ENCODE data around the gene ELFN1. TPM values are rescaled to one million over a fixed set of nuclear protein-coding genes. Genes with fewer than 3 reads are reported as not detected.

Gene ELFN1
- total RNA-seq, 2 experiments from 2014 or later = 0.10 to 0.12 TPM

DNA sequence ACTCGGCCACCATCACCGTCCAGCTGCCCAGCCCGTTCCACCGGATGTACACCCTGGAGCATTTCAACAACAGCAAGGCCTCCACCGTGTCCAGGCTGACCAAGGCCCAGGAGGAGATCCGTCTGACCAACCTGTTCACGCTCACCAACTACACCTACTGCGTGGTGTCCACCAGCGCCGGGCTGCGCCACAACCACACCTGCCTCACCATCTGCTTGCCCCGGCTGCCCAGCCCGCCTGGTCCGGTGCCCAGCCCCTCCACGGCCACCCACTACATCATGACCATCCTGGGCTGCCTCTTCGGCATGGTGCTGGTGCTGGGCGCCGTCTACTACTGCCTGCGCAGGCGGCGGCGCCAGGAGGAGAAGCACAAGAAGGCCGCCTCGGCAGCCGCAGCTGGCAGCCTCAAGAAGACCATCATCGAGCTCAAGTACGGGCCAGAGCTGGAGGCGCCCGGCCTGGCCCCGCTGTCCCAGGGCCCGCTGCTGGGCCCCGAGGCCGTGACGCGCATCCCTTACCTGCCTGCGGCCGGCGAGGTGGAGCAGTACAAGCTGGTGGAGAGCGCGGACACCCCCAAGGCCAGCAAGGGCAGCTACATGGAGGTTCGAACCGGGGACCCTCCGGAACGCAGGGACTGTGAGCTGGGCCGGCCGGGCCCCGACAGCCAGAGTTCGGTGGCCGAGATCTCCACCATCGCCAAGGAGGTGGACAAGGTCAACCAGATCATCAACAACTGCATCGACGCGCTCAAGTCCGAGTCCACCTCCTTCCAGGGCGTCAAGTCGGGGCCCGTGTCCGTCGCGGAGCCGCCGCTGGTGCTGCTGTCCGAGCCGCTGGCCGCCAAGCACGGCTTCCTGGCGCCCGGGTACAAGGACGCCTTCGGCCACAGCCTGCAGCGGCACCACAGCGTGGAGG lies 75.8 kb downstream of the ELFN1 start:
- POLR2A ChIA-PET = no interaction called here
- H3K36me3 Mint-ChIP-seq = no peaks in the 10 kb centered on the region
- peaks cover 13% of the 10 kb centered on the region for H3K4me1 Mint-ChIP-seq (ENCODE audit: low read depth)
- peaks cover 4% of the 10 kb centered on the region for H3K27me3 Mint-ChIP-seq
- no peak overlapping the region for H3K27ac Mint-ChIP-seq
- H3K4me3 Mint-ChIP-seq = no peak overlapping the region
- no peak for DNase-seq
- intact Hi-C loops (cut with micrococcal nuclease) = no loop called here
- CTCF ChIA-PET = no interaction called here
- H3K9me3 Mint-ChIP-seq = no peaks in the 10 kb centered on the region

DNA sequence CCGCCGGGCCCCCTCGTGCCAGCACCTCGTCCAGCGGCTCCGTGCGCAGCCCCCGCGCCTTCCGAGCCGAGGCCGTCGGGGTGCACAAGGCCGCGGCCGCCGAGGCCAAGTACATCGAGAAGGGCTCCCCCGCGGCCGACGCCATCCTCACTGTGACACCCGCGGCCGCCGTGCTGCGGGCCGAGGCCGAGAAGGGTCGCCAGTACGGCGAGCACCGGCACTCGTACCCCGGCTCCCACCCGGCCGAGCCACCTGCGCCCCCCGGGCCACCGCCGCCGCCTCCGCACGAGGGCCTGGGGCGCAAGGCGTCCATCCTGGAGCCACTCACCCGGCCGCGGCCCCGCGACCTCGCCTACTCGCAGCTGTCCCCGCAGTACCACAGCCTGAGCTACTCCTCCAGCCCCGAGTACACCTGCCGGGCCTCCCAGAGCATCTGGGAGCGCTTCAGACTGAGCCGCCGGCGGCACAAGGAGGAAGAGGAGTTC lies 76.5 kb downstream of the ELFN1 start:
- Mint-ChIP-seq H3K27ac (no peak overlapping the region), H3K36me3 (no peaks in the 10 kb centered on the region), H3K9me3 (no peaks in the 10 kb centered on the region), H3K4me3 (no peak overlapping the region), H3K4me1 (ENCODE audit: low read depth) (peaks cover 11% of the 10 kb centered on the region), H3K27me3 (peaks cover 4% of the 10 kb centered on the region)
- DNase-seq = no peak
- ChIA-PET POLR2A (no interaction called here), CTCF (no interaction called here)
- intact Hi-C loops (cut with micrococcal nuclease) = no loop called here

DNA sequence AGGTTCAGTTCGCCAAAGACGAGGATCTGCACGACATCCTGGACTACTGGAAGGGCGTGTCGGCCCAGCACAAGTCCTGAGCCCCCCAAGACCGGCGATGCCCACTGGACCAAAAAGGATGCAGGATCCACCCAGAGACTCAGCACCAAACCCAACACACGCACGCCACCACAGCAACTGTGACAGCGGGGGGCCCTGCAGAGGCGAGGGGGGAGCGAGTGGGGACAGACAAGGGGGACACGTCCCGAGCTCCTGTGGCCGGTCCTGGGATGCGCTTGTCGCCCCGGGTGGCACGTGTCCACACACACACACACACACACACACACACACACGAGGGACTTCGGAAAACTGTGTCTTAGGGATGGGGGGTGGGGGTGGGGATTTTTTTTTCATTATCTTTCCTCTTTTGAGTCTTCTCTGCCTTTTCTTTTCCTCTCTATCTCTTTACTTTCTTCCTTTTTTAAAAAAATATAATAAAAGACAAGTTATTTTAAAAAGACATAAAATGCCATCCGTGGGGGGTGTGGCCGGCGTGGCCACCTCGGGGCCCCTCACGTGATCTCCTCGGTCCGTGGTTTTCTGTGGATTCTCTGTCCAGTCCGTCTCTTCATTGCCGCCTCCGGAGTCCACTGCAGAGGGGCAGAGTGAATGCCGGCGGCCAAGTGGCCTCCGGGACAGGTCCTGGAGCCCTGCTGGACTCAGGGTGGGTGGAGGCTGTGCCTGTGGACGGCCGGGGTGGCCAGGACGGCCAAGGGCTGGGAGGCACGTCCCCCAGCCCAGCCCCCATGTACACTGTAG lies 77.1 kb downstream of the ELFN1 start:
- Mint-ChIP-seq H3K4me3 (no peak overlapping the region), H3K27me3 (peaks cover 4% of the 10 kb centered on the region), H3K36me3 (no peaks in the 10 kb centered on the region), H3K27ac (no peak overlapping the region), H3K4me1 (ENCODE audit: low read depth) (peaks cover 5% of the 10 kb centered on the region), H3K9me3 (no peaks in the 10 kb centered on the region)
- intact Hi-C loops (cut with micrococcal nuclease) = no loop called here
- ChIA-PET CTCF (no interaction called here), POLR2A (no interaction called here)
- no peak for DNase-seq

DNA sequence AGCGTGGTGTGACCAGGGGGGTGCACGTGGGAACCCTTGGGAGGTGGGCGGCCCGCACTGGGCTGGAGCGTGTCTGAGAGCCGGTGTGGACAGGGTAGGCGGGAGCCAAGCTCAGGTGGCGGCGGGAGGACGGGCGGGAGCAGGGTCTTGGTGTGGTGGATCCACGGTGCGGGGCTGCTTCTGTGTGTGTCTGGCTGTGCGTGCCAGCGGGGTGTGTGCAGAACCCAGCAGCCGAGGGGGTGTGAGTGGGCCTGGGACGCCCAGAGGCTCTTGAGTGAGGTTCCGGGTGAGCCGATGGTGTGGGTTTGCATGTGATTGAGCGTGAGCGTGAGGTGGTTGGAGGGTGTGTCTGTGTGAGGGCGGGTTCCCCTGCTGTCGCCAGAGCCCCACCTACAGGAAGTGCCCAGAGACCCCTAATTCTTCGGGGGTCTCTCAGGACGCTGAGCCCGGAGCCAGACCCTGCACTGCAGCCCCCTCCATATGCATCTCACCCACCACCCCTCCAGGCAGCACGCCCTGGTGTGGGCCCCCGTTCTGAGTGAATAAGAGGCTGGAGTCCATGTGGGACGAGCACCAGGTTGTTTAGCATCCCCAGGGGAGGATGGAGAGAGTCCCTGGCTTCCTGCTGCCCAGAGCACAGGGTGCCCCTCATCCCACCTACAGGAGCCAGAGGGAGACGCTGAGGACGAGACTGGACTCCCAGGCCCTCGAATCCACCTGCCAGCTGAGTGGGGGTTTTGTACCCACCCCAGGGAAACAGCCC lies 78.2 kb downstream of the ELFN1 start:
- Mint-ChIP-seq H3K36me3 (no peaks in the 10 kb centered on the region), H3K4me3 (no peak overlapping the region), H3K27me3 (peaks cover 4% of the 10 kb centered on the region), H3K9me3 (no peaks in the 10 kb centered on the region), H3K4me1 (ENCODE audit: low read depth) (no peaks in the 10 kb centered on the region), H3K27ac (no peak overlapping the region)
- intact Hi-C loops (cut with micrococcal nuclease) = no loop called here
- DNase-seq = no peak
- ChIA-PET CTCF (no interaction called here), POLR2A (no interaction called here)

DNA sequence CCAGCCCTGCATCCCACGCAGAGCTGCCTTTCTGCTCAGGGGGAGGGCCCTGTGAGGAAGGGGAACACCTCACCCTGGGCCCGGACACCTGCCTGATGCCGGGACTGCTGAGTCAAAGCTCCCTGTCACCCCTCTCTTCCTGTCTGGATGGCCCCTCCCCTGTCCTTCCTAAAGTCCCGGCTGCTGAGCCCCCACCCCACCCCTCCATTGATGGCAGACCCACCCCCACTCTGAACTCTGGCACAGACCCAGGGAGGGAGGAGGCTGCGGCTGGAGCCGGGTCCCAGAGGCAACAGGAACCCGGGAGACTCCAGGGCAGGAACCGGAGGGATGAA lies 78.7 kb downstream of the ELFN1 start:
- H3K36me3 Mint-ChIP-seq = no peaks in the 10 kb centered on the region
- ChIA-PET POLR2A (no interaction called here), CTCF (no interaction called here)
- no peak overlapping the region for H3K27ac Mint-ChIP-seq
- no peaks in the 10 kb centered on the region for H3K4me1 Mint-ChIP-seq (ENCODE audit: low read depth)
- no peak for DNase-seq
- peaks cover 4% of the 10 kb centered on the region for H3K27me3 Mint-ChIP-seq
- H3K4me3 Mint-ChIP-seq = no peak overlapping the region
- intact Hi-C loops (cut with micrococcal nuclease) = no loop called here
- H3K9me3 Mint-ChIP-seq = no peaks in the 10 kb centered on the region

DNA sequence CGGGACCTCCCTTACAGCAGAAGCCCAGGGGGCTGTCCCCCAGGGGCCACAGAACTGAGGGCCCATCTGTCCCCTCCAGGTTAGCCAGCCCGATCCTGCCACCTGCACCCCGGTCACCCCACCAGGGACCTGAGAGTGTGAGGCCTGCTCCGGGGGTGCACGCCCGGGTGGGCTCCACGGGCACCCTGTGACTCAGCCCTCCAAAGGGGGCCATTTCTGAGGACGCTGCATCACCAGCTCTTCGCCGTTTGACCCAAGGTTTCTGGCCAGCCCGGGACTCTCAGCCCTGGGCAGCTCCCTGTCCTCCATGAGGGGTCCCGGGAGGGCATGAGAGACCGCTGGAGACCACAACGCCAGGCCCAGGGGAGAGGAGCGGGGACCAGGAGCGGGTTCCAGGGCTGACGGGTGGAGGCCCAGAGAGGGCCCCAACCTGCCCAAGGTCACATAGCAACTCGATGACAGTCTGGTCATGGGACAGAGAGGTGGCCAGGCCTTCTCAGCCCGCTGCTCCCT lies 79.3 kb downstream of the ELFN1 start:
- intact Hi-C loops (cut with micrococcal nuclease) = no loop called here
- no peaks in the 10 kb centered on the region for H3K9me3 Mint-ChIP-seq
- no peaks in the 10 kb centered on the region for H3K36me3 Mint-ChIP-seq
- H3K27ac Mint-ChIP-seq = no peak overlapping the region
- no peak overlapping the region for H3K4me3 Mint-ChIP-seq
- POLR2A ChIA-PET = no interaction called here
- DNase-seq = no peak
- peaks cover 4% of the 10 kb centered on the region for H3K27me3 Mint-ChIP-seq
- H3K4me1 Mint-ChIP-seq (ENCODE audit: low read depth) = no peaks in the 10 kb centered on the region
- CTCF ChIA-PET = no interaction called here

DNA sequence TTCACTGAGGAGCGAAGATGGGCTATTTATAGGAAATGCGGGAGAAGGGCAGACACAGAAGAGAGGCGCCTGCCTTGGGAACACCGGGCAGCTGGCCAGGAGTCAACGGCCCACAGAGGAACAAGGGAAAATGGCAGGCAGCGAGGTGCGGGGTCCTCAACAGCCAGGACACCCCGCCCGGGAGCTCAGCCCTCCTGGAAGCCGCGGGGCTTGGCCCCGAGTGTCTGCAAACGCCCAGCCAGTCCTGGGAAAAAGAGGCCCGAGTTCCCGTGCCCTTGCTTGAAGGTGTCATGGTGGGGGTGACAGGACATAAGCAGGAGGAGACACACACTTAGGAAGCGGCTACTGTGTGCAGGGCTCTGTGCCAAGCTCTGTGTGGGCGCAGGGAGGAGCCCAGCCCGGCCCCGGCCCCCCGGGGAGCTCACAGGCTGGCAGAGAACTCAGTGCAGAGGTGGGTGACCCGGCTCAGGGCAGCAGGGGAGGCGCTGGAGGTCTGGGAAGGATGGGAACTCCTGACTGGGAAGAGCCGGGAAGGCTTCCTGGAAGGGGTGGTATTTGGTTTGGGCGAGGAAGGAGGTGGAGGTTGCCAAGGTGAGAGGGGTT lies 79.9 kb downstream of the ELFN1 start:
- CTCF ChIA-PET = no interaction called here
- H3K27ac Mint-ChIP-seq = no peak overlapping the region
- H3K36me3 Mint-ChIP-seq = no peaks in the 10 kb centered on the region
- H3K4me3 Mint-ChIP-seq = no peak overlapping the region
- intact Hi-C loops (cut with micrococcal nuclease) = no loop called here
- DNase-seq = no peak
- H3K4me1 Mint-ChIP-seq (ENCODE audit: low read depth) = no peaks in the 10 kb centered on the region
- POLR2A ChIA-PET = no interaction called here
- no peaks in the 10 kb centered on the region for H3K9me3 Mint-ChIP-seq
- H3K27me3 Mint-ChIP-seq = peaks cover 4% of the 10 kb centered on the region

DNA sequence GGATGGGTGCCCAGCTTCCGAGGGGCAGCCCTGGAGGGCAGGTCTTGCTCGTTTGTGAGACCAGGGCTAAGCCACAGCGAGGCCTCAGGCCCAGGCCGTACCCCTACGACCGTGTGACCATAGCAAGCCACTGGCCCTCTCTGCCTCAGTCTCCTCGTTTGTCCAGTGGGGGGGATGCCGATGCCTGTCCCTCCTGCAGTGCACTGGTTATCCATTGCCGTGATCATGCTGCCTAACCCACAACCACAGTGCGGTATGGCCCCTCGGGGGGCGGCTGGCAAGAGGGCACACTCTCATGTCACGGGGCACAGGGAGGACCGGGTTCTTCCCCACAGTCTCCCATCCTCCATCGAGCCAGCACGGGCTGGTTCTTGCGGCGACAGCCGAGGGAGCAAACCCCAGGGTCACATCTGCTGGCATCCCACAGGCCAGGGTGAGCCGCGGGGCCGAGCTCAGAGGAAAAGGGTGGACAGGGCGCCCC lies 80.5 kb downstream of the ELFN1 start:
- H3K9me3 Mint-ChIP-seq = no peaks in the 10 kb centered on the region
- POLR2A ChIA-PET = no interaction called here
- H3K4me1 Mint-ChIP-seq (ENCODE audit: low read depth) = no peaks in the 10 kb centered on the region
- H3K4me3 Mint-ChIP-seq = no peak overlapping the region
- H3K36me3 Mint-ChIP-seq = no peaks in the 10 kb centered on the region
- no peak overlapping the region for H3K27ac Mint-ChIP-seq
- peaks cover 4% of the 10 kb centered on the region for H3K27me3 Mint-ChIP-seq
- DNase-seq = no peak
- intact Hi-C loops (cut with micrococcal nuclease) = no loop called here
- CTCF ChIA-PET = no interaction called here

DNA sequence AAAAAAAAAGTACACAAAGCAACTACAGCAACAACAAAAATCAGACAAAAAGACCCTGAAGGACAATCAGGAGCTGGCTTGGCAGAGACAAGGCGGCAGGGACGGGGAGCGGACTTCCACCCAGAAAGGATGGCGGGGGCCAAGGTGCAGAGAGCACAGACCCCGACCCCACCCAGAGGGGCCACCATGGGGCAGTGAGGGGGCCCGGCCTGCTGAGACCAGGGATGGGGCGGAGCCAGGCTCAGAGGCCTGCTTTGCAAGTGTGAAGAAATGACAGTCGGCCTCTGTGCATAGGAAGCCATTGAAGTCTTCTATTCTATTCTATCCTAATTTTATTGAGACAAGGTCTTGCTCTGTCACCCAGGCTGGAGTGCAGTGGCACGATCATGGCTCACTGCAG lies 82.0 kb downstream of the ELFN1 start:
- ChIA-PET CTCF (no interaction called here), POLR2A (no interaction called here)
- intact Hi-C loops (cut with micrococcal nuclease) = no loop called here
- H3K4me3 Mint-ChIP-seq = no peak overlapping the region
- DNase-seq = no peak
- H3K27me3 Mint-ChIP-seq = peaks cover 7% of the 10 kb centered on the region
- no peaks in the 10 kb centered on the region for H3K4me1 Mint-ChIP-seq (ENCODE audit: low read depth)
- no peak overlapping the region for H3K27ac Mint-ChIP-seq
- H3K36me3 Mint-ChIP-seq = no peaks in the 10 kb centered on the region
- no peaks in the 10 kb centered on the region for H3K9me3 Mint-ChIP-seq

DNA sequence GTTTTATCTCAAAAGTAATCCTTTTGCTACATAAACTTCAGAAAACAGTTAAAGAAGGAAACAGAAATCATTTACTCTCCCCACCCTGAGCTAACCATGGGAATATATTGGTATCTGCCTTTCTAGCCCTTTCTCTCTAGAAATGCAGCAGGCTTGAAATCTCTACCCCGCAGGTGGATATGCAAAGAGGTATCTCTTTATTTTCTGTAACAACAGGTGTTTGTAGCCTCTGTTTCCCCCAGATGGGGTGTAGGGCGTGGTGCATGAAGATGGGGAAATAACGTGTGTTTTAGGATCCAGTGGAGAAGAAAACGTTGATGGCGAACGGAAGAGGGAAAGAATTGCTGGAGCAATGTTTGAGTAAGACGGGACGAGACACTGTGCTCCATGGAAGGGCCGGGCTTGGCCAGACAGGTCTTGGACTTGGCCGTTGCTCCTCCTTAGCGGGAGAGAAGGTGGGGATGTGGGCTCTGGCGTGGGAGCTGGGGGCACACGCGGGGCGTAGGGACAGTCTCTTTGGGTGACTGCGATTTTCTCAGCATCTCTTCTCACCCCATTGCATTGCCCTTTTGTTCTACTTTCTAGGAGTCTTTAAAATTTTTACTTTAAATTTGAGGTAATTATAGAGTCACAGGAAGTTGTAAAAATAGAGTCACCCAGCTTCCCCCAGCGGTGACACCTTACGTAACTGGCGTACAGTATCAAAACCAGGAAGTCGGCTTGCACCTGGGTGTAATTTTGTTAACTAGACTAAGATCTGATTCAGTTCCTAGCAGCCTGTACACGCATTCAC lies 82.9 kb downstream of the ELFN1 start:
- no peak for DNase-seq
- Mint-ChIP-seq H3K4me1 (ENCODE audit: low read depth) (no peaks in the 10 kb centered on the region), H3K4me3 (no peak overlapping the region), H3K27me3 (peaks cover 6% of the 10 kb centered on the region), H3K27ac (no peak overlapping the region), H3K9me3 (no peaks in the 10 kb centered on the region), H3K36me3 (no peaks in the 10 kb centered on the region)
- CTCF ChIA-PET = interaction anchor here (0.8 kb wide), 1 partner anchor 43 kb away, joined by 3 read pairs; no protein-coding TSS in a partner anchor
- intact Hi-C loops (cut with micrococcal nuclease) = no loop called here
- POLR2A ChIA-PET = no interaction called here

DNA sequence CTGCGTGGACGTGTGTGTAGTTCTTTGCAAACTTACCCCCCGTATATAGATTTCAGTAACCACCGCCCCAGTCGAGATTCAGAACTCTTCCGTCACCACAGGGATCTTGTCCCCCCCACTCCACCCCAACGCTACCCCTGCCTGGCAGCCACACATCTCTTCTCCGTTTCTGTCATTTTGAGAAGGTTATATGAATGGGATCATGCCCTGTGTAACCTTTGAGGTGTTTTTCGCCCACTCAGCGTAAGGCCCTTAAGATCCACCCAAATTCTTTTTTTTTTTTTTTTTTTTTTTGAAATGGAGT lies 83.4 kb downstream of the ELFN1 start:
- POLR2A ChIA-PET = no interaction called here
- intact Hi-C loops (cut with micrococcal nuclease) = no loop called here
- DNase-seq = no peak
- no peaks in the 10 kb centered on the region for H3K36me3 Mint-ChIP-seq
- no peaks in the 10 kb centered on the region for H3K4me1 Mint-ChIP-seq (ENCODE audit: low read depth)
- CTCF ChIA-PET = interaction anchor here (0.8 kb wide), 1 partner anchor 44 kb away, joined by 3 read pairs; no protein-coding TSS in a partner anchor
- H3K27me3 Mint-ChIP-seq = peaks cover 3% of the 10 kb centered on the region
- no peak overlapping the region for H3K27ac Mint-ChIP-seq
- H3K9me3 Mint-ChIP-seq = no peaks in the 10 kb centered on the region
- H3K4me3 Mint-ChIP-seq = no peak overlapping the region
